HG02588 (cell line): ENCODE data around the gene MCF2L2.

Experiments
- ATAC-seq: cut with Tn5 transposase; IDR thresholded peaks from one replicate; pipeline ENCODE4 v1.9.1; 2021; ENCODE audit warnings: mild to moderate bottlenecking, moderate library complexity; ENCODE audit not compliant: unreplicated experiment

MCF2L2 gene

DNA sequence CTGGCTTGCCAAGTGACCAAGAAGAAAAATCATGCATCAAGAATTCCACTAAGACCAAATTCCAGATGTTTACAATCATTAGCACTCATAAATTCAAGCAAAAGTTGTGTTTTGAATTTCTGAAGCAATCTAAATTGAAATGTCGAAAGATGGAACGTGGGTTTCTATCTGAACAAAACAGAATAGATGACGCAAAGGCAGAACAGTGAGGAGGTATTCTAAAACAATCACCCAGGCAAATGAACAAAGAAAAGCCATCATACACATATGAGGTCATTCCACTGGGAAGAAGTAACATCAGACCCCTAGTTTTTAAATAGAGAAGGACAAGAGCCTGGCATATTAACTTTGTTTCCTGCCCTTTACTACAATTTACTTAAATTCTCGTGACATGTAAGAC is 58.0 kb downstream of the MCF2L2 start:
- no peak for ATAC-seq

DNA sequence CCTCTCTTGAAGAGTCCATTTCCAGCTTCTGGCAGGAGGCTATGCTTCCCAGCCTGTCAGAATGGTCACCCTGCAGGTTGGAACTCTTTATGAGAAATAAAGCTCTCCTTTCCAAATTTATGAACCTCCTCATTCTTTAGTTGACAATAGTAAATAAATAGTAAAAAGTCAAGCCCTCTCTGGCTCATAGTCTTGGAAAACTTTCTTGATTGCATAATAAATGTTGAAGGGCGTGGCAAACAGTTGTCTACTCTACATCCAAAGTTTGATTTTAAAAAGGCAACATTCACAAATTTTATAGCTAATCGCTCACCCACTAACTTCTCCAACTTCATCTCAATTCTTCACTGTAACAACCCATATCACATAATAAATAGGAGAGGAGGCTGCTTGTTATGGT is 58.8 kb downstream of the MCF2L2 start:
- ATAC-seq, result no peak

DNA sequence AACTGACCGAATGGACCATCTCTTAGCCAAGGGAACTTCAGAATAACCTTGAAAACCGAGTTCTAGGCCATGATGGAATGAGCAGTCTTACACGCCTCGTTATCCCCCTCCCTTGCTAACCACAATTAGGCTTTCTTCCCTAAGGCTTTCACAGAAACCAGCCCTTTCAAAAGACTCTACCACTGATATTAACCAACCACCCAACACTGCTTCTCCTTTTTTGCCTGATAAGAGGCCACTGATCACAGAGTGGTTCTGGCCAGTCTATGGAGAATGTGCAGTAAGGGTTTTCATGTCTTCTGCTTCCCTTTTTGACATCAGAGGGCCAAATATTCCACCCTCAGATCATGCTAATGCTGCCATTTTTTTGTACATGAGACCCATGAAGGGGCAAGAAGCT is 59.3 kb downstream of the MCF2L2 start:
- ATAC-seq, result no peak

DNA sequence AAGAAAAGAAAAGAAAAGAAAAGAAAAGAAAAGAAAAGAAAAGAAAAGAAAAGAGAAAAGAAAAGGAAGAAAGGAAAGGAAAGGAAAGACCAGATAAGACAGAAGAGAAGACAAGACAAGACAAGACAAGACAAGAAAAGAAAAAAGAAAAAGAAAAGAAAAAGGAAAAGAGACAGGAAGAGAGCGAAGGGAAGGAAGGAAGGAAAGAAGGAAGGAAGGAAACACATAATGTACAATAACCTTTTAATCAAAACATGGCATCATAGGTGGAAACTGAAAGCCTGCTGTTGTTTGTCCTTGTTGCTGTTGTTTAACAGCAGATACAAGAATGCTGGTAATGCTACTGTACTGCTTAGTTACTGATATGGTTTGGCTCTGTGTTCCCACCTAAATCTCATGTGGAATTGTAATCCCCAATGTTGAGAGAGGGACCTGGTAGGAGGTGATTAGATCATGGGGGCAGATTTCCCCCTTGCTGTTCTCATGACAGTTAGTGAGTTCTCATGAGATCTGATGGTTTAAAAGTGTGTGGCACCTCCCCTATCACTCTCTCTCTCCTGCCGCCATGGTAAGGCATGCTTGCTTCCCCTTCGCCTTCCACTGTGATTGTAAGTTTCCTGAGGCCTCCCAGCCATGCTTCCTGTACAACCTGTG is 67.3 kb downstream of the MCF2L2 start:
- no peak for ATAC-seq

DNA sequence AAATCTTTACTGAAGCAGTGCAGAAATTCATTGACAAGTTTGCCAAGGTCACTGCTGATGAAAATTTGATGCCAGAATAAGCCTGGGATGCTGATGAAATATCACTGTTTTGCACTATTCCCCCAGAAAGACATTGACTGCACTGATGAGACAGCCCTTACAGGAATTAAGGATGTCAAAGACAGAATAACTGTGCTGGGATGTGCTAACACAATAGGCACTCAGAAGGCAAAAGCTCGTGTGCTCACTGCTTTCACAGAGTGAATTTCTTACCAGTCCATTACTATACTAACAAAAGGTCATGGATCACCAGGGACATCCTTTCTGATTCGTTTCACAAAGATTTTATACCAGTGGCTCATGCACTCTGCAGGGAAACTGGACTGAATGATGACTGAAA is 69.4 kb downstream of the MCF2L2 start:
- ATAC-seq, result no peak

DNA sequence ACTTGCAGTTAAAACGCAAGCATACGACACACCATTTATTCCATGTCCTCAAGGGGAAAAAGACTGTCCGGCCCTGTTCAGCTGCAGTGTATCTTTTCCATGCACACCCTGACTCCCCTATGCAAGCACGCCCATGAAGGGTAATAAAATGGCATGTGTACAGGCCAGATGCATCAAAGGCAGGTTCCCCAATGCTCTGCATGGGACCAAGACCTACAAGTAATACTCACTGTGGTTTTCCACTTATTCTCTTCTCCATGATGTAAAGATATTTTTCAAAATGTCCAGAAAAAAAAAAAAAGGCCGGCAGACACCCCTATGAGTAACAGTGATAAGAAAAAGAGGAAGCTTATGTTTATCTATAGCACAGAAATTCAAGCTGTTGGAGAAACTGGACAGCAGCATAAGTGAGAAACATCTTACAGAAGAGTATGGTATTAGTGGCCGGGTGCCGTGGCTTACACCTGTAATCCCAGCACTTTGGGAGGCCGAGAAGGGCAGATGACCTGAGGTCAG is 70.8 kb downstream of the MCF2L2 start:
- no peak for ATAC-seq

DNA sequence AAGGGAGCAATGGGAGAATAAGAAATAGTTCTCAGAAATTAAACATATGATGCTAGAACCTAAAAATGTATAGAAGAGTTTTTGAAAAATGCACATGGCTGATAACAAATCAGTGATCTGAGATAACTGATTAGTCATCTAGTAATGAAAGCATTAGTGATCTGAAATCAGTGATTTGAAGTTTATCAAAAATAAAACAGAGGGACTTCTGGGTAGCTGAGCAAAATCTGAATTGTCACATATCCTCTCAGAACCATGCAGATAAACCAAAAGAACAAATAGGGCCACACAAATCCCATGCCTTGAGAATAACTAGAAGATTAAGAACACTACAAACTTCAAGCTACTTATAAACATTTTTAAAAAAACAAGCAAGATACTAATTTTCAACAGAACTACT is 71.5 kb downstream of the MCF2L2 start:
- ATAC-seq, result no peak

DNA sequence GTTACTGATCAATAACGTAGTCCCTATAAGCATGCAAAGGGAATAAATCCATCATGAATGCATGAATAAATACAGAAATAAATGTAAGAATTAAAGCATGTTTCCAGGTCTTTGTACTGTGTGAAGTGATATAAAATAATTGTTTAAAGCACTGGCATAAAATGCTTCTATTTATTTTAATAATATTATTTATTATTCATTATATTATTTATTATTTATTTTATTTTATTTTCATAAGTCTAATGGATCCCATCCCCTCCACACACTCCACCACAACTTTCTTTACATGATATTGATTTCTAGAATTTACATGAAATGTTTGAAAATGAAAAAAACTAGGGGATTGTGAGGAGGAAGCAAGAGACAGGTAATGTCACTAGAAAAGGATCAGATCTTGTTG is 73.5 kb downstream of the MCF2L2 start:
- ATAC-seq, result no peak

DNA sequence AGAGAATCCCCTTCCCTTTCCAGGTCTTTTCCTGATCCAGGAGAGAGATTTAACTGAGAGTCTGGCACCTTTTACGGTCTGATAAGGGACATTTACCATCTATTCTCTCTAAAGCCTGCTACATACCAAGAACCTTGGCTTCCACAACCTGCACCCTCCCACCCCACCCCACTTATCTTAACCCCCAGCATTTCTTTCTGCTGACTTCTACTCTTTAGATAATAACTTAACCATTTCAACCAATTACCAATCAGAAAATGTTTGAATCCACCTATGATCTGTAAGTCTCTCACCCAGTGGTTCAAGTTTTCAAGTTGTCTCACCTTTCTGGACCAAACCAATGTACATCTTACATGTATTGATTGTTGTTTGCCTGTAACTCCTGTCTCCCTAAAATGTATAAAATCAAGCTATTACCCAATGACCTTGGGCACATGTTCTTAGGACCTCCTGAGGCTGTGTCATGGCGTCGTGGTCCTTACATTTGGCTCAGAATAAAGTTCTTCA is 74.0 kb downstream of the MCF2L2 start:
- ATAC-seq, result no peak

DNA sequence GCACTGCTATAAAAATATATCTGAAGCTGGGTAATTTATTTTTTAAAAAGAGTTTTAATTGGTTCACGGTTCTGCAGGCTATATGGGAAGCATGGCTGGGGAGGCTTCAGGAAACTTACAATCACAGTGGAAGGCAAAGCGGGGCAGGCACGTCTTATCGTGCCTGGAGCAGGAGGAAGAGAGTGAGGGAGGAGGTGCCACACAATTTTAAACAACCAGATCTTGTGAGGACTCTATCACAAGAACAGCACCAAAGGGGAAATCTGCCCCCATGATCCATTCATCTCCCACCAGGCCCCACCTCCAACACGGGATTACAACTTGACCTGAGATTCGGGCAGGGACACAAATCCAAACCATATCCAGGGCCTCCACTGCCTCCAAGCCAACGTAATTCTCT is 75.0 kb downstream of the MCF2L2 start:
- ATAC-seq, result no peak

DNA sequence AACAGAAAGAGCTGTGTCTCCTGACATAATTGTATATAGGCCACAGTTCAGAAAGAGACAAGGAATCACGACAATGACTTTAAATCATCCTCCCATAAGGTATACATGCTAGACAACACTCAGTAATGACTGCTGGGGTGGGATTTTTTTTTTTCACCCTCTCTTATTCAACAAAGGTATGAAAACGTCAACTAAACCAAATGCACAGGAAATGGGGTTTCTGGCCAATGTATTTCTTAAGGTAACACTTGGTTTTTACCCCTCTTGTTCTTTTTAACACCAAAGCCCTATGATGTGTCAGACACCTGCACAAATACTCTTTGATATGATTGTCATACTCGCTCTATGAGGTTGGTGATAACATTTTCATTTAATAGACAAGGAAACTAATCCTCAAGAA is 78.3 kb downstream of the MCF2L2 start:
- ATAC-seq, result no peak

DNA sequence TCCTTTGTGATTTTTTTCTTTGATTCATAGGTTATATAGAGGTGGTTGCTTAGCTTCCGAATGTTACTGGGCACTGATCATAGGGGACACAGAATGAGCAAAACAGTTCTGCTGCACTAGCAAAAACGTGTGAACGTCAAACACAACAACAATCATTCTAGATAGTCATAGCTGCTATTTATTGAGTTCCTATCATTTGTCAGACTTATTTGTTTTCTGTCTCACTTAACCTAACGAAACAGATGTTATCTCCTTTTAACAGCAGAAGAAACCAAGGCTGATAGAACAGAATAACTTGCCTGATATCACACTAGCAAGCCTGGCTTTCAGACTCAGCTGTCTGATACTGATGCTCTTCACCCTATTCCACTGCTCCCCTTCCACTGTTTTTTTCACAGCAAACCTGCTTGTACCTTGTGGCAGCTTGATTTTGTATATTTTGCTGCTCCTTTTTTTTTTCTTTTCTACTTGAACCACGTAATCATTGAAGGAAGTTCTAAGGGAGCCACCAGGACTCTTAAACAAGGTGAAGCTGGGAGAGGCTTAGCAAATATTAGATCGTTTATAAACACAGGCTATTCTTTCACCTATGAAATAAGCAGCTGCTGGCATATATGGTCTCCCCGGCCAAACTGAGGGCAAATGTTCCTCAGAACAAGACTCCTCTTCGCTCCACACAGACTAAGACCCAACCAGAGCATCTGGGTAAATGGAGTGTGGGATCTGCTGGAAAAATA is 78.8 kb downstream of the MCF2L2 start:
- no peak for ATAC-seq

DNA sequence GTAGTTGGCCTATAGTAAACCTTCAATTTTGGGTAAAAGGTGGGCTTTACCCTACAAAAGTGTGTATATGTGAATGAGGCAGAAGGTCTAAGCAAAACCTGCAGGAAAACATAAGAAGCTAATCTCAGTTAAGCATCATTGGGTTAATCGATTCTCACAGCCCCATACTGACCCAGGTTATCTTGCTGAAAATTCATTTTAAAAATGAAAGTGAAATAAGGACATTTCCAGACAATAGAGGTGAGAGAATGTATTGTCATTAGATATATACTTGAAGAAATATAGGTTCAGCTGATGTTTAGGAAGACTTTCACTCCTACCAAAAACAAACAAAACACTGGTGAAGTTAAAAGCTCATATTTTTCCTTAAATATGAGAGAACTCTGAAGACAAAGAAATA is 85.6 kb downstream of the MCF2L2 start:
- ATAC-seq, result no peak

DNA sequence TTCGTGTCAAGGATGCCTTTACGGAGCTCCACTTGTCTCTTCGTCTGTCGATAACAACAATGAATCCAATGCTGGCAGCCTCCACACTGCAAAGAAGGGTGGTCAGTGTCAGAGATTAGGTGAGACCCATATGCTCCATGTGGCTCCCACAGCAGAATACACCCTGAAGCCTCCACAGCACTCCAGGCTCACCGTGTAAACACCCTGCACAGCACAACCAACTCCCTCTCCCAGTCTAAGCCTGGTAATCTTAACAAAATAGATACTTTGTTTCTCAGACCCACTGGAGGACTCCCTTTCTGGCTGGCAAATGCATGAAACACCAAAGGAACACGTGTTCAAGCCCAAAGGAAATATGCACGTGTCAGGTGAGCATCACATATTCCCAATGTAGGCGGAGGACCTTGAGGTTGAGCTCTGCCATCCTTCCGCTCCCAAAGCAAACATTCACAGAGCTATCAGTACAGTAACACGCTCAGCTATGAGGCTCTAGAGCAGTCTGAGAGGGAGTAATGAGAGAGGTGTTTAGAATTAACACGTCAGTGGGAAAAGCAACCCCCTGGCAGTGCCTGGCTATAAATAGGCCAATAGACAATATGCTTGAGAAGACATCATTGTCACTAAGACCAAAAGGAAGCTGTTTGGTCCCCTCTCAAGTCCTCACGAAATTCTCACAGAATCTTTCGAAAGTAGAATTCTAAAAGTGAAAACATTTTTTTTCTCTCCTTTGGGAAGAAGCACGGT is 86.7 kb downstream of the MCF2L2 start:
- no peak for ATAC-seq

DNA sequence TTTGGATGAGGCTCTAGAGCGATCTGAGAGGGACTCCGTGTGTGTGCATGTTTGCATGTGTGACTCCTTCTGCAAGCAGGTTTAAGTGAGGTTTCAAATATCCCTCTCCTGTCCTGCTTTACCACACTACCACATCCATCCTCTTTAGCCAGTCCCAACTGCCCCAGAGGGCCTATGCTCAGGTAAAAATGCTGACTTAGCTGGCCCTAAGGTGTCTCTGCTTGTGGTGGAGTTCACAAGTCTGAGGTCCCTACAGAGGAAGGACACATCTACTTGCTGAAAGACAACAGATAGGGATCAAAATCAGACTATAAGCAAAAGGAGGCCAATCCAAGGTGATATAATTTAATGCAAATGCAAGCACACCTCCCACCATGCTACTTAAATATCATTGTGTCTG is 88.2 kb downstream of the MCF2L2 start:
- ATAC-seq, result no peak

DNA sequence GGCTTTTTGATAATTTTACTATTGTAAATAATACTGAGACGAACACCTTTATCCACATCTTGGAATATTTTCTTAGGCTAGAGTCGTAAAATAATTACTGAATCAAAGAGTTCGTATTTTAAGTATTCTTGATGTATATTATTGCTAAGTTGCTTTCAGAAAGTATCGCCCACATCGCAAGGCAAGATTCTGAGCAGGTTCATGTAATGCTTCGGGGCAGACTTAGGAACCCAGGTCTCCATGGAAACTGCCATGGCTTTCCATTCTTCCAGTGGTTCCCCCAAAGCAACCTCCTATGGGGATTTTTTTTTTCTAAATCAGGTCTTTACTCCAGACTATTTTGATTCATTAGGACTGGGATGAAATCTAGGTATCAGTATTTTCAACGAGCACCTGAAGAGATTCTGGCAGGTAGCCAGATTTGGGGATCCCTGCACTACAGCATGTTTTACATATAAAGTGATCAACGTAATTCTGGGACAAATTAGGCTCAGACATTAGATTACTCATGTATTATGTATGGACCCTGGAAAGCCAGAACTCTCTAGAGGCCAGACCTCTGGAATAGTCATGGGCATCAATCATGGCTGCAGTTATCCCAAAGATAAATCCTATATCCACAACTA is 88.8 kb downstream of the MCF2L2 start:
- no peak for ATAC-seq

DNA sequence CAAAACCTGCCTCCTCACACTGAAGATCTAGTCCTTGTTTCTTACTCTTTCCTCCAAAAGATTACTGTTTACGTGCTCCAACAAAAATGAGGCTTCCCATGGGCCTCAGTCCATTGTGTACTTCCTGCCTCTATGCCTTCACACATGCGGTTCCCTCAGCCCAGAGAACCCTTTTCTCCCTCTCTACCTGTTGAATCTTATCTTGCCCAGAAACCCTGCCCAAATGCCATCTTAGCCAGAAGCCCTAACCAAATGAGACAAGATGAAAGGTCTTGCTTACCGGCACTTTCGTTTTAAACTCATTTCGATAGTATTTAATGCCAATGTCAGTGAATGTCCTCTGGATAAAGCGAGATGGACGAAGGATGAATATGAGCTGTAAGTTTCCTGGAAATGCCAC is 89.9 kb downstream of the MCF2L2 start:
- no peak for ATAC-seq

DNA sequence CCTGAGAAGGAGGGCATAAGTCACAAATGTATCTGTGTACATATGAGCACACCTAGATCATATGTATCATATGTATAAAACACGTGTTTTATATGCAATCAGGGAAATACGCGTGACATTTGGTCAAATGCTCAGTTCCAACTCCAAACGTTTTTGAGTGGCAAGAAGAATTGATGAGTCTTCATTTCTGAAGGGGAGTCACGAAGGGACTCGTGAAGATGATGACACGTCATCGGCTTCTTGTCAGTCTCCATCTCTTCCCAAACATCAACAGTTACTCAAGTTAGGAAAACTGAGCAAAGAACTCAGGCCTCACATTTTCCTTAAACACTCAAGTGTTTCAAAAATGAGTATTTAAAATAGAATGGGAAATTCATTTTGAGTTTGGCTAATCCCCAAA is 95.9 kb downstream of the MCF2L2 start:
- no peak for ATAC-seq

DNA sequence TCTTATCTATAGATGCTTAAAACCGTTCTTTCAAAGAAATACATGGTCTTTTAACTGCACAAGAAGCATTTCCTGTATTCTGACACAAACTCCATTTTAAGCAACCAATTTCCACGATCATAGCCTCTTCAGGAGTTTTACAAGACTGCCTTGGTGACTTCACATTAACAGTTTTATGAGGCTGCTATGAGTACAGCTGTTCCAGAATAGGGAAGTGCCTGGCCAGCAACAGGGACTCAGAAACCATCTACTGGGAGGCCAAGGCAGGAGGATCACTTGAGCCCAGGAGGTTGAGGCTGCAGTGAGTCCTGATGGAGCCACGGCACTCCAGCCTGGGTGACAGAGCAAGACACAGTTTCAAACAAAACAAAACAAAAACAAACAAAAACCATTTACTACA is 96.9 kb downstream of the MCF2L2 start:
- ATAC-seq, result no peak

DNA sequence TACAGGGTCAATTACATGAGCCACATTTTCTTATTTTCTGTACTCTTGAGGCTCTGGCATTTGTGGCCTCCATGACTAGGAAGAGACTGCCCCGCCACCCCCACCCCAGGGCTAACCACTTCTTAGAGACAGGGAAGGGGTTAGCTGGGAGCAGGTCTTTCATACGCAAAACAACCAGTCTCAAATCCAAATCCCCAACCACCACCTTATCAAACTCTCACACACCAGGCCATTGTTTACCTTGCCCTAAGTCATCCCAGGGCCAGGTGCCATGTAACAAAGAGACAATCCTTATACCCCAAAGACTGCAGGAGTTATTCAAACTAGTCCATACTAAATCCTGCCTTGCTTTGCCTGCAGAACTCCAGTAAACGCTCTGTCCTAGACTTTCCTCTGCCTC is 97.5 kb downstream of the MCF2L2 start:
- ATAC-seq, result no peak

DNA sequence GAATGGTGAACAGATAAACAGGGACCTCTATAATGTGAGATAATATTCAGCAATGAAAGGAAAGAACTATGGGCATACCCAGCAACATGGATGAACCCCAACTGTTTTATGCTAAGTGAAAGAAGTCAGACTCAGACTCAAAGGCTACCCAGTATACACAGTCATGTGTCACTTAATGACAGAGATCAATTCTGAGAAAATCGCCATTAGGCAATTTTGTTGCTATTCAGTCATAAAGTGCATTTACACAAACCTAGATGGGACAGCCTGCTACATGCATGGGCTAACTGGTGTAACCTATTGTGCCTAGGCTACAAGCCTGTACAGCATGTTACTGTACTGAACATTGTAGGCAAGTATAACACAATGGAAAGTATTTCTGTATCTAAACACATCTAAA is 98.9 kb downstream of the MCF2L2 start:
- ATAC-seq, result no peak
